HUES48 (cell line): ENCODE measurements around the gene SPINK14.

Experiments used
- H3K27ac ChIP-seq: one replicate; pipeline ENCODE4 v1.7.0; 2013; ENCODE audit warnings: low read depth, low read length, inconsistent platforms
- H3K27me3 ChIP-seq: 2 replicates; pipeline ENCODE4 v1.6.1; 2013; ENCODE audit warnings: mild to moderate bottlenecking, low read length; ENCODE audit not compliant: control insufficient read depth, insufficient read depth
- H3K36me3 ChIP-seq: 2 replicates; pipeline ENCODE4 v1.6.1; 2013; ENCODE audit warnings: low read length; ENCODE audit not compliant: control insufficient read depth, insufficient read depth
- H3K4me1 ChIP-seq: 2 replicates; pipeline ENCODE4 v1.6.1; 2013; ENCODE audit warnings: mild to moderate bottlenecking, low read length; ENCODE audit not compliant: control insufficient read depth, insufficient read depth
- H3K4me3 ChIP-seq: 2 replicates; pipeline ENCODE4 v1.5.1; 2013; ENCODE audit warnings: mild to moderate bottlenecking, low read depth, low read length
- H3K9ac ChIP-seq: 2 replicates; pipeline ENCODE4 v1.6.1; 2013; ENCODE audit warnings: mild to moderate bottlenecking, low read depth, low read length, moderate library complexity
- H3K9me3 ChIP-seq: 2 replicates; pipeline ENCODE4 v1.6.1; 2013; ENCODE audit warnings: low read length; ENCODE audit not compliant: control insufficient read depth, insufficient read depth

The SPINK14 gene

GRCh38 chr5:148201151-148201550 is 32.8 kb downstream of the SPINK14 start:
- H3K9ac ChIP-seq, result no peak overlapping the region
- no peak overlapping the region for H3K4me3 ChIP-seq
- no peak overlapping the region for H3K27ac ChIP-seq
- H3K27me3 ChIP-seq, result no peaks in the 10 kb centered on the region
- H3K4me1 ChIP-seq, result peaks cover 5% of the 10 kb centered on the region
- no peaks in the 10 kb centered on the region for H3K9me3 ChIP-seq
- no peaks in the 10 kb centered on the region for H3K36me3 ChIP-seq

DNA sequence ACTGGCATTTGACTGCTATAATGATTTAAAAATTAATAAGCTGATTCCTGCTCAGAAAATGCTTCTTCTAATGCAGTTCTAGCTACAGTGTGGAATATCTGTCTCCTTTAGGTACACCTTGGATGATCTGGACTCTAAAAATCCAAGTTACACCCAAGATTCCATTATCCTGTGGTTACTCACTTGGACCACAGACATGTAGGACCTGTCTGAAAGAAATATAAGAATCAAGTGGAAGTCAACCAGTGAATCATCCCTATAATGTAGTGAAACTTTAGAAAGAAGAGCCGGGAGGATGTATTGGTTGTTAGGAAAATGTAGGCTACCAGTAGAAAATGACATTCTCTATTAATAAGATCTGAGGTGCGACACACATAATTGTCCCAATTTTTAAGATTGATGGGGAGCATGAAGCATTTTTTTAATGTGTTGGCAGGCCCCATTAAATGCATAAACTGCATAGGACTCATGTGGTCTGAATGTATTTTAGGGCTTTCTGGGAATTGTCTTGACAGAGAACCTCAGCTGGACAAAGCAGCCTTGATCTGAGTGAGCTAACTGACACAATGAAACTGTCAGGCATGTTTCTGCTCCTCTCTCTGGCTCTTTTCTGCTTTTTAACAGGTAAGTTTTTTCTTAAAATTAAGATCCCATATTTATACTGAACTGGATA is 34.3 kb downstream of the SPINK14 start, which contains the start of gene SPINK6:
SPINK6 (plus strand) TSS at position 512 of the 673 bp plus-strand sequence; CDS start at position 567, 55 bp downstream.
- Histone ChIP-seq H3K27me3 (no peaks in the 10 kb centered on the region), H3K4me1 (peaks cover 5% of the 10 kb centered on the region), H3K27ac (no peak within 1 kb of the TSS), H3K9ac (no peak within 1 kb of the TSS), H3K9me3 (no peaks in the 10 kb centered on the region), H3K36me3 (no peaks in the 10 kb centered on the region), H3K4me3 (no peak within 1 kb of the TSS)

DNA sequence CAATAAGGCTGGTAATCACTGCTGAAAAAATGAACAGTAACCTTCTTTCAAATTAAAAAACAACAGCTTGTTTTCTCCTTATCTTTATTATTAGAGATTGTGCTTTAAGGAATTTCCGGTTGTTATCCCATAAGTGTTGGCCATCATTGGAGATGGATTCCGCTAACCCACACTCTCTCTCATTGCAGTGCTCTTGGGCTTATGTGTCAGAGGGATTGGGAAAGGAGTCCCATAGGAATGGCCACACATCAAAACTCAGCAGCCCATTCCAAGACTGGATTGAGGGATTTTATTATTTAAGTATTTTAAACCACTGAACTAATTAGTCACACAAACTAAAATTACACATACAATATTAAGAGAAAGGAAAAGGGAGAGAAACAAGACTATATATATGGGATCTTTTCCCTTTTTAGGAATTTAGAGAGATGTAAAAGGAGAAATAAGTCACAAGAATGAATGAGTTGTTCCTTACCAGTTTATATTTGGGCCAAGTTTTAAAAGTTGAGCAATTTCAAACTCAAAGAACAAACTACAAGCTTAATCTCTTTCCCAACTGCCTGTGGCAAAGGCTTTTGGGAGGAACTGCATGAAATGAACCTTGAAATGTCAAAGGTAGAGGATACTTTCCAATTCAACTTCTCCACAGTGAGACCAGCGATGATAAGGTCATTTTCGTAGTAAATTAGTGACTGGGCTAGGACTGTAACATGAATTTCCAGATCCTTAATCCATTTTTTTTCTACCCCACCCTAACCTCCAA is 36.9 kb downstream of the SPINK14 start:
- Histone ChIP-seq H3K9ac (no peak overlapping the region), H3K4me3 (no peak overlapping the region), H3K27ac (no peak overlapping the region), H3K36me3 (no peaks in the 10 kb centered on the region), H3K27me3 (no peaks in the 10 kb centered on the region), H3K9me3 (no peaks in the 10 kb centered on the region), H3K4me1 (no peaks in the 10 kb centered on the region)

GRCh38 chr5:148205865-148206264 is 37.5 kb downstream of the SPINK14 start:
- Histone ChIP-seq H3K4me3 (no peak overlapping the region), H3K27me3 (no peaks in the 10 kb centered on the region), H3K9me3 (no peaks in the 10 kb centered on the region), H3K4me1 (no peaks in the 10 kb centered on the region), H3K36me3 (no peaks in the 10 kb centered on the region), H3K27ac (no peak overlapping the region), H3K9ac (no peak overlapping the region)

- no peaks in the 10 kb centered on the region for H3K4me1 ChIP-seq
- no peaks in the 10 kb centered on the region for H3K36me3 ChIP-seq
- H3K27me3 ChIP-seq, result no peaks in the 10 kb centered on the region
- H3K27ac ChIP-seq, result no peak overlapping the region
- H3K9me3 ChIP-seq, result no peaks in the 10 kb centered on the region
- H3K9ac ChIP-seq, result no peak overlapping the region
- no peak overlapping the region for H3K4me3 ChIP-seq
Observed at GRCh38 chr5:148206620-148207019, 38.3 kb downstream of the SPINK14 start.

DNA sequence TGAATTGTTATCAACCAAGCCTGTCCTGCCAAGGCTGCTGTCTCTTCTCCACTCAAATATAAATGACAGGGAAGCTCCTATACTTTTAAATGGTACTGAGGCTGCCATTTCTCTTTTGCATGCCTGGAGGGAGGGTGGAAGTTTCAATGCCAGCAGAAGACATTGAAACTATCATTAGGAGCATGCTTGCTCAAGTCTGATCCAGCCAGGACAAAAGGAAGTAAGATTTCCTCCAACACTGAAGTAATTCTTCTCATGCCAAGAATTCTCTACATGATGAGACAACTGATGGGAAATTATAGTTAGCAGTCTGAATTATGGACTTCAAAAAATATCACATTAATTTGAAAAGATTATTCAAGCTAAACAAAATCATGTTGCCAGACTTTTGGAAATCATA is 39.9 kb downstream of the SPINK14 start:
- H3K27me3 ChIP-seq, result no peaks in the 10 kb centered on the region
- H3K9me3 ChIP-seq, result no peaks in the 10 kb centered on the region
- no peaks in the 10 kb centered on the region for H3K36me3 ChIP-seq
- no peak overlapping the region for H3K4me3 ChIP-seq
- no peak overlapping the region for H3K9ac ChIP-seq
- H3K27ac ChIP-seq, result no peak overlapping the region
- H3K4me1 ChIP-seq, result no peaks in the 10 kb centered on the region

GRCh38 chr5:148209151-148209770 is 40.9 kb downstream of the SPINK14 start:
- H3K4me1 ChIP-seq, result no peaks in the 10 kb centered on the region
- no peaks in the 10 kb centered on the region for H3K36me3 ChIP-seq
- no peak overlapping the region for H3K27ac ChIP-seq
- no peaks in the 10 kb centered on the region for H3K27me3 ChIP-seq
- no peak overlapping the region for H3K4me3 ChIP-seq
- H3K9me3 ChIP-seq, result no peaks in the 10 kb centered on the region
- no peak overlapping the region for H3K9ac ChIP-seq

DNA sequence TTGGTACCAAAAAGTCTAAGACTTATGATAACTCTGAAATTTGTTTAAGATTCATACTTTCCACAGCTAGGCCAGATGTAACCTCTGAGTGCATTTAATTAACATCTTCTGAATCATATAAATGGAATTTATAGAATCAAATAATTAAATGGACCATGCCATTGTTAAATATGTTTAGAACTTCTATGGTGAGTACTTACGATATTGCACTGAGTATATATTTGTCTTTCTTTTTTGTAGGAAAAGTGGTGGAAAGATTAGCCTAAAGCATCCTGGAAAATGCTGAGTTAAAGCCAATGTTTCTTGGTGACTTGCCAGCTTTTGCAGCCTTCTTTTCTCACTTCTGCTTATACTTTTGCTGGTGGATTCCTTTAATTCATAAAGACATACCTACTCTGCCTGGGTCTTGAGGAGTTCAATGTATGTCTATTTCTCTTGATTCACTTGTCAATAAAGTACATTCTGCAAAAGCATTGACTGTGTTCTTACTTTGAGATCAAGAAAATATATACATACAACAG is 46.4 kb downstream of the SPINK14 start:
- Histone ChIP-seq H3K9me3 (no peaks in the 10 kb centered on the region), H3K27me3 (no peaks in the 10 kb centered on the region), H3K36me3 (no peaks in the 10 kb centered on the region), H3K4me1 (no peaks in the 10 kb centered on the region), H3K4me3 (no peak overlapping the region), H3K9ac (no peak overlapping the region), H3K27ac (no peak overlapping the region)

DNA sequence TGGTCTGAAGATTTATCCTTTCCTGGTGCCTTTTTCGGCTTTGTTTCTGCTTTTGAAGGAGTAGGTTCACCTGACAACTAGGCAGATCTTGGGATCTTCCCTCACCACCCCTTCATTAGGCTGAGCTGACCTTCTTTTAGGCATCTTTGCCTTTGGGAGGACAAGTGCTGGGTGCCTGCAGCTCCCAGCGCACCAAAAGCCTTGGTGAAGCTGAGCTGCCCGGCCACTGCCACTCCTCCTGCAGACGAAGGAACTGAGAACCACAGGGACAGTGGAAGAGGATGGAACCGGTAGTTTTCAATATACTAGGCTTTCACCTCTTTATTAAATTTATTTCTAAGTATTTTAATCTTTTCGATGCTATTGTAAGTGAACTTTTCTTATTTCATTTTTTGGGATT is 53.2 kb downstream of the SPINK14 start:
- Histone ChIP-seq H3K4me3 (no peak overlapping the region), H3K27ac (no peak overlapping the region), H3K9me3 (no peaks in the 10 kb centered on the region), H3K36me3 (no peaks in the 10 kb centered on the region), H3K9ac (no peak overlapping the region), H3K27me3 (no peaks in the 10 kb centered on the region), H3K4me1 (no peaks in the 10 kb centered on the region)

DNA sequence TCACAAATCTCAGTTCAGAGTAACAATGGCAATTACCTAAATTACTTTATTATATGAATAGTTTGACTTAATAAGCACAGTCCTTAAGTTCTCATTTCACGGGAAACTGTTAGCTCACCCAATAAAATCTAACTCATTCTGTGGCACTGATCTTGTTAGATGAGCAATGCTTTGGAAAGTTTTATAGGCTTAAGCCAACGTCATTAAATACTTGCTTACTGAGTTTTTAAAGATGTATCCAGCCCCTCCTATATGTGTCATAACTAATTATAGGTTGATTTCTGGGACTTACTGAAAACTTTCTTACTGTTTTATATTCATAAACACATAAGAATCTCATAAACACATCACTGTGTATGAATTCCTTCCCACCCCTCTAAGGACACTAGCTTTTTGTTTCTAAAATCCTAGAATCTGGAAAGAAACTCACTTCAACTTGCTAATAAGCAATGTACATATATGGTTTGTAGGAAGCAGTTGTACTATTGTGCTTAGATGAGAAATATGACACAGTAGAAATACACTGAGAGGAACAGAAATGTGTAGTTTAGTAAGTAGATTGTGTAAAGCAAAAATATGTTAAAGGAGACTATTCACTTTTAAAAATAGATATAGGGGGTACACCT is 55.9 kb downstream of the SPINK14 start:
- H3K4me3 ChIP-seq, result no peak overlapping the region

More for the DNA sequence above, 55.9 kb downstream of the SPINK14 start:
- Histone ChIP-seq H3K27me3 (no peaks in the 10 kb centered on the region), H3K4me1 (no peaks in the 10 kb centered on the region), H3K27ac (no peak overlapping the region), H3K9me3 (no peaks in the 10 kb centered on the region), H3K36me3 (no peaks in the 10 kb centered on the region), H3K9ac (no peak overlapping the region)
